ENCODE results near the gene MTX1. TPM values are rescaled to one million over a fixed set of nuclear protein-coding genes. Genes with fewer than 3 reads are reported as not detected.
"Not testable (repeated sequence)": the region's sequence is repeated elsewhere in the genome, so short reads cannot be mapped to it uniquely, and the experiment has no call there.

MTX1 gene
- total and polyA plus RNA-seq, 4 donors = 25.6 to 72.1 (median 58.3) TPM

DNA sequence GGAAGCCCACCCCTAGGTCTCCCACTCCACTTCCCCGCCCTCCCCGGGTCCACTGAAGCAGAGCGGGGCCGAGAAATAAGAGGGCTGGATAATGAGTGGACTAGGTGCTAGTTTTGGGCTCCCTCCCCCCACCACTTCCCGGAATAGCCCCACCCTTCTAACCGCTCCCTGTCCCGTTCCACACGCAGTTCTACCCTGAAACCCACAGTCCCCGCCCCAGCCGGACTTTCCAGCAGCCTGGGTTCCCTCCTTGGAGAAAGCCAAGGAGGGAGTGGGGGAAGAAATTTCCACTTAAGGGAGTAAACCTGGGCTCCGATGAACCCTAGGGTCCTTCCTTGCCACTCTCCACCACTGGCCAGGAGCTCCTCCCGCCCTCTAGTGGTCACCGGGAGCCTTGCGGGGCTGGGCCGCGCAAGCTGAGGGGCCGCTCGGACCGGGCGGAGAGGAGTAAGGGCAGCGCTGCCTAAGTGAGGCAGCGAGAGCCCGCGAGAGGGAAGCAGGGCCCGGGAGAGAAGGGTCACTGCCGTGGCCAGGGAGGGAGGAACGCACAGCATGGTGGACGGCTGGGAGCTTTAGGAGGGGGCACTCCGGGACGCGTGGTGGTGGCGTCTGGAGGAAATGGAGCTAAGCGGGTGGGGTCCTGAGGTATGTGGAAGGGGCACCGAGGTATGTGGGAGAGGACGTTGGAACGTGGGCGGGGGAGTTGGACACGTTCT lies 15.1 kb upstream of the MTX1 start:
- Histone ChIP-seq H3K27ac (ENCODE audit: low read depth in 1 of 2, low read length in 1 of 2) (peak overlapping the region; percentile 57 to 95), H3K27me3 (ENCODE audit: control insufficient read depth in 3 of 3, insufficient read depth in 3 of 3, low read length in 2 of 3) (no peaks in the 10 kb centered on the region), H3K4me3 (peak overlapping the region; percentile 44), H3K9ac (ENCODE audit: insufficient read depth in 1 of 2, low read length in 2 of 2) (peak overlapping the region; percentile 29 to 48), H3K9me3 (ENCODE audit: control insufficient read depth in 4 of 4, insufficient read depth in 3 of 4, low read length in 3 of 4) (no peaks in the 10 kb centered on the region), H3K4me1 (ENCODE audit: control insufficient read depth in 5 of 5, insufficient read depth in 5 of 5, low read length in 5 of 5) (peaks cover 0 to 31% (median 8%) of the 10 kb centered on the region in 5 donors), H3K36me3 (ENCODE audit: control insufficient read depth in 4 of 4, insufficient read depth in 4 of 4, low read length in 4 of 4) (peaks cover 0 to 10% (median 3%) of the 10 kb centered on the region in 4 donors)
- peak; percentile 92 to 94 (median 93) for DNase-seq
- WGBS, 2 donors = 0 to 1% methylated on average over 38 of the region's 38 CpGs
- TF ChIP-seq, protein P1, sequence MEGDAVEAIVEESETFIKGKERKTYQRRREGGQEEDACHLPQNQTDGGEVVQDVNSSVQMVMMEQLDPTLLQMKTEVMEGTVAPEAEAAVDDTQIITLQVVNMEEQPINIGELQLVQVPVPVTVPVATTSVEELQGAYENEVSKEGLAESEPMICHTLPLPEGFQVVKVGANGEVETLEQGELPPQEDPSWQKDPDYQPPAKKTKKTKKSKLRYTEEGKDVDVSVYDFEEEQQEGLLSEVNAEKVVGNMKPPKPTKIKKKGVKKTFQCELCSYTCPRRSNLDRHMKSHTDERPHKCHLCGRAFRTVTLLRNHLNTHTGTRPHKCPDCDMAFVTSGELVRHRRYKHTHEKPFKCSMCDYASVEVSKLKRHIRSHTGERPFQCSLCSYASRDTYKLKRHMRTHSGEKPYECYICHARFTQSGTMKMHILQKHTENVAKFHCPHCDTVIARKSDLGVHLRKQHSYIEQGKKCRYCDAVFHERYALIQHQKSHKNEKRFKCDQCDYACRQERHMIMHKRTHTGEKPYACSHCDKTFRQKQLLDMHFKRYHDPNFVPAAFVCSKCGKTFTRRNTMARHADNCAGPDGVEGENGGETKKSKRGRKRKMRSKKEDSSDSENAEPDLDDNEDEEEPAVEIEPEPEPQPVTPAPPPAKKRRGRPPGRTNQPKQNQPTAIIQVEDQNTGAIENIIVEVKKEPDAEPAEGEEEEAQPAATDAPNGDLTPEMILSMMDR (IDR thresholded peaks at IDR 0.05; ENCODE audit: control extremely low read depth, extremely low read depth) = peak; percentile 78
- peak; percentile 79 for ATAC-seq (ENCODE audit: insufficient read depth, low FRiP score)

DNA sequence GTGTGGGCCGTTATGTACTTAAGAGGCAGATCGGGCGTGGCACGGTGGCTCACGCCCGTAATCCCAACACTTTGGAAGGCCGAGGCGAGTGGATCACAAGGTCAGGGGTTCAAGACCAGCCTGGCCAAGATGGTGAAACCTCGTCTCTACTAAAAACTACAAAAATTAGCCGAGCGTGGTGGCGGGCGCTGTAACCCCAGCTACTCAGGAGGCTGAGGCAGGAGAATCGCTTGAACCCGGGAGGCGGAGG lies 14.6 kb upstream of the MTX1 start:
- WGBS, 2 donors = 2 to 4% methylated on average over 16 of the region's 16 CpGs
- Histone ChIP-seq H3K9ac (ENCODE audit: insufficient read depth in 1 of 2, low read length in 2 of 2) (peak overlapping the region; percentile 29 to 48), H3K4me3 (peak overlapping the region; percentile 44), H3K27ac (ENCODE audit: low read depth in 1 of 2, low read length in 1 of 2) (peak overlapping the region; percentile 57 to 95), H3K4me1 (ENCODE audit: control insufficient read depth in 5 of 5, insufficient read depth in 5 of 5, low read length in 5 of 5) (peaks cover 0 to 31% (median 8%) of the 10 kb centered on the region in 5 donors)
- H3K36me3 ChIP-seq (ENCODE audit: control insufficient read depth in 4 of 4, insufficient read depth in 4 of 4, low read length in 4 of 4); H3K9me3 ChIP-seq (ENCODE audit: control insufficient read depth in 4 of 4, insufficient read depth in 3 of 4, low read length in 3 of 4); H3K27me3 ChIP-seq (ENCODE audit: control insufficient read depth in 3 of 3, insufficient read depth in 3 of 3, low read length in 2 of 3); DNase-seq; ATAC-seq (ENCODE audit: insufficient read depth, low FRiP score): not testable (repeated sequence)

DNA sequence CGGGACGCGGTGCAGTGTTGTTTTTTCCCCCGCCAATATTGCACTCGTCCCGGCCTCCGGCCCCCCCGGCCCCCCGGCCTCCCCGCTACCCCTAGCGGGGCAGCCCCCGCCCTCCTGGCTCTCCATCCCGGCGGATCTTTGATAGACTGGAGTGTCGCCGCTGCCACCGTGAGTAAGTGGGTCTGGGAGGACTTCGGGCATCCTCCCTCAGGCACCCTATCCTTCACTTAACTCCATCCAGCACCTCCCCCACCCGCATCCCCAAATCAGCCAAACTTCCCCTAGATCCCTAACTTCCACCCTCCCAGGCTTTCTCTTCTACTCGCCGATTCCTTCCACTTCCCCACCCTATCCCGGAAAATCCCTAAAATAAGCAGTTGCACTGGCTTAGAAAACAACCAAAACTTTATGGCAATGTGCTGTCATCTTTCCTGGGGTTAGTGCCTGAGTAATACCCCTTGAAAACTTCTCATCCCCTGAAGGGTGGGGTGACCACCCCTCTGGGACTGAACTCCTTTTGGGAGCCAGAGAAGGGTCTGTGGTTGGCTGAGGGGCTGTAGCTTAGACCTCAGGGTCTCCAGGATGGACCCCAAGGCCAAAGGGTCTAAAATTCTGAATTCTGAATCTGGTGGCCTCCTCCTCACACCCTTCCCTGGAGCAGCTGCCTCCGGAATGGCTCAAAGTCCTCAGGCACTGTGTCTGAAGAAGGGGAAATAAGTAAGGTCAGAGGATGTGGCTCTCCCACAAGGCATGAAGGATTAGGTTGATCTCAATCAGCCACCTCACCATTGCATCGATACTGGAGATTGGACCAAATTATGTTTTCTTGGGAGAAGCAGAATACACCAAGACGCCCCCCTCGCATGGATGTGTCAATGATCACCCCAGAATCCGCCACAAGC lies 13.0 kb upstream of the MTX1 start:
- Histone ChIP-seq H3K4me1 (ENCODE audit: control insufficient read depth in 5 of 5, insufficient read depth in 5 of 5, low read length in 5 of 5) (peaks cover 0 to 31% (median 8%) of the 10 kb centered on the region in 5 donors), H3K9me3 (ENCODE audit: control insufficient read depth in 4 of 4, insufficient read depth in 3 of 4, low read length in 3 of 4) (no peaks in the 10 kb centered on the region), H3K36me3 (ENCODE audit: control insufficient read depth in 4 of 4, insufficient read depth in 4 of 4, low read length in 4 of 4) (peaks cover 0 to 13% (median 3%) of the 10 kb centered on the region in 4 donors), H3K27me3 (ENCODE audit: control insufficient read depth in 3 of 3, insufficient read depth in 3 of 3, low read length in 2 of 3) (no peaks in the 10 kb centered on the region), H3K9ac (ENCODE audit: insufficient read depth in 1 of 2, low read length in 2 of 2) (peak overlapping the region; percentile 0 to 41), H3K4me3 (no peak overlapping the region), H3K27ac (ENCODE audit: low read depth in 1 of 2, low read length in 1 of 2) (peak overlapping the region in 1 of 2 donors; percentile 52)
- 24 to 30% methylated on average over 27 of the region's 27 CpGs for WGBS, 2 donors
- DNase-seq (peak in 2 of 3 donors; percentile 32 to 40), ATAC-seq (ENCODE audit: insufficient read depth, low FRiP score) (no peak)
- TF ChIP-seq, protein P1 (IDR thresholded peaks at IDR 0.05; ENCODE audit: control extremely low read depth, extremely low read depth) = no peak
